GM12892 (cell line): ENCODE measurements around the gene SLCO2A1.

Experiments used
- POLR2A ChIP-seq: IDR thresholded peaks from 2 replicates; pipeline ENCODE4 v1.6.1; 2011; ENCODE audit warnings: low read depth, low read length, control low read depth
- TAF1 ChIP-seq: IDR thresholded peaks from 2 replicates; pipeline ENCODE4 v1.6.1; 2011; ENCODE audit warnings: low read depth, mild to moderate bottlenecking, control low read depth, low read length, borderline replicate concordance

GRCh38 chr3:134048278-134048996 lies 18.7 kb upstream of the SLCO2A1 start:
- TF ChIP-seq POLR2A, result no peak
- no peak for TF ChIP-seq TAF1
